COLO829 (cell line): Measurements from ENCODE around the gene IFT27.

ENCODE experiments used
- DNase-seq: peaks from one replicate; pipeline ENCODE4 v3.0.0; 2012; ENCODE audit warnings: low spot score

The IFT27 gene

DNA sequence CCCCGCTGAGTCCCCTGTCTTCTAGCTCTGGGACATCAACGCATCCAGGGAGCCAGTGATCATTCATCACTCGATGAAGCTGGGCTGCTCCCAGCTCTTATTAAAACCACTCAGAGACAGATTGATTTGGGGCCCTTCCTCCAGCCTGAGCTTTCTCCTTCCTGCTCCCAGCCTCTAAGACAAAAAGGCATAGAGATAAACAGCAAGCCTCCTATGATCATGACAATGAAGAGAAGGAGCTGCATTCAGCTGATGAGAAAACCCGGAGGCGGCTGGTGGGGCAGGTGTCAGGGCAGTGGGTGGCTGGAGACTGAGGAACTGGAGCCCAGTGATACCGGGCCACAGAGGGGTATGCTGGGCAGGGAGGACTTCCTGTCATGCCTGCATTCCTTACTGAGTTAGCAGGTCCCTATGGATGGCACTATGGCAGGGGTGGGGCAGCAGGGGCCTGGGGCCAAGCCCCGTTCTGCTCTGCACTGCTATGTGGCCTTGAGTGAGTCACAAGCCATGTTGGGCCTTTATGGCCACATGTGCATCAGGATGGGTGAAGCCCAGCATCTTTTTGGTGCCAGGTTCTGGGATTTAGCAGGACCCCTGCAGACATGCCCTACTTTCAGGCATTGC lies 20.7 kb upstream of the IFT27 start:
- DNase-seq: no peak

DNA sequence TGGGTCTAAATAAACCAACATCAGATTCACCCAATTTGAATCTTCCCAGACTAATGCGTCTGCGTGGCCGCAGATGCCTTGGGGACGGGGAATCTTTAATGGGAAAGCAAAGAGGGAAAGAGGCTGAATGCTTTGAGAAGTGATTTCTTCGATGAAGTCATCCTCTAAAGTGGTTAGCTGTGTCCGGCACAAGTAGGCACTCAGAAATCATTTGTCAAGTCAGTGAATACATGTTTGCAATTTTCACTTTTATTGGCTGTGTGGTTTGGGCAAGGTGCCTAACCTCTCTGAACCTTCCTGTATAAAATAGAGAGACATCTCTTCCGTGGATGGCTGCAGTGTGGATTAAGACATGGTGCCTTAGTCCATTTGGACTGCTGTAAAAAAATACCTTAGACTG lies 19.7 kb upstream of the IFT27 start:
- DNase-seq: no peak

DNA sequence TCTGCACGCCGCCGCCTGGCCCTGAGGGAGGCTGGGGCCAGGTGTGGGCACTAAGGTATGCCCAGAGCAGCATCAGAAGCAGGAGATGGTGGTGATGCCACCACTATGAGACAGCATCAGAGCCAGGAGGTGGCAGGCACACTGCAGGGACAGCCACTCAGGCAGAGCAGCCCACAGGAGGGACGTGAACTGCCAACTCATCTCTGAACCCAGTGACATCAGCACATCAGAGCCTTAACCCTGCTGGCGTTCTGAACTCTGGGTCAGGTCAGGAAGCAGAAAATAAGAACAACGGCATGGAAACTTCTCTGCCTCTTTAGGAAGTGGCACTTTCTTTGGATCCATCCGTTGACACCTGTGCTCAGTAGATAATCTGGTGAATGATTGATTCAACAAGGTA lies 14.7 kb upstream of the IFT27 start:
- DNase-seq: no peak

DNA sequence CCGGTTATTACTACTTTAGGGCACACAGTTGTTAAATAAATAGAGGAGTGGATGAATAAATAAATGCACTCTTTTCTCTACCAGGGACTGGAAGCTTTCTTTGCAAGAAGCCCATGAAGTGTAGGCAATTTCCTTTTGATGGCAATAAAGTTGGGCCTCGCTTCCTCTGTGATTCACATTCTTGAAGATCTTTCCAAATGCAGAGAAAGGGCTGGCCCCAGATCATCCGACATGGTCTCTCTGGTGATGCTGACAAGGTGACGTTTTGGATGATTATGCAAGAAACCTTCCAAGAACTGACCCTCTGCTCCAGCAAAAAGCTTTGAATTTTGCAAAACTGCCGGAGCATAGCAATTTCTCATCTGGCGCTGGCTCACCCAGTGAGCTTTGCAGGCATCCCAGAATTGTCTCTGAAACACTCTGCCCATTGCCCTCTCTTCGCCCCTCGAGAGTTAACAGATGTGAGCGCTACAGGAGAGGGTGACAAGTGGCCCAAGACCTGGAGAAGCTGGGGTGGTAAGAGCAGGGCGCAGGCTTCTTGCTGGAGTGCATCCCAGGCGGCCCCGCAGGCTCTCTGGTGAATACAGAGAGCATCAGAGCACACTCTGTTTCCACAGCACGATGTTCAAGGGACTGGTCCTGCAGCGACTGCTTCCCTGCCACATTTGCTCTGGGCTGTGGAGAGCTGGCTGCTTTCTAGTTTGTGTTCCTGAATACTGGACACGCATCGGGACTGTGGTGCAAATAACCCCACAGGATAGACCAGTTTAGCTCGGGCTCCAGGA lies 11.5 kb upstream of the IFT27 start:
- DNase-seq: no peak

GRCh38 chr22:36783743-36784142 lies 7.8 kb upstream of the IFT27 start:
- no peak for DNase-seq

- peak; percentile 87 for DNase-seq
Observed at GRCh38 chr22:36781656-36782627, 6.0 kb upstream of the IFT27 start.

DNA sequence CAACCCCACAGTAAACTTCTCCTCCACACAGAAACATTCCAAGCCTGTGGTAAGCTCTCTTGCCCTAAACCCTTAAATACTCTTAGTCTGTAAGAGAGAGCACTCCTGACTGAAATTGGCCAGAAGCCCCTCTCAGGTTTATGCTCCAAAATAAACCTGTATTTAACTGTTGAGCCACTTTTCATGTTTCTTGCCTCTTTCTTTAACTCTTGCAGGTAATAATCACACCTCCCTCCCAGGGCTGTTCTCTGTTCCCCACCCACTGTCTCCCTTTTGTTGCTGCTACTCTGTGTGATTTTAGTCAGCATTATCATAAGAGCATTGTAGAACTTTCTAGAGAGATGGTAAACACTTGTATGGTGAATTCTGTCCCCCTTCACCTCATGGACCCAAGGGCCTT lies 2.1 kb upstream of the IFT27 start:
- no peak for DNase-seq

DNA sequence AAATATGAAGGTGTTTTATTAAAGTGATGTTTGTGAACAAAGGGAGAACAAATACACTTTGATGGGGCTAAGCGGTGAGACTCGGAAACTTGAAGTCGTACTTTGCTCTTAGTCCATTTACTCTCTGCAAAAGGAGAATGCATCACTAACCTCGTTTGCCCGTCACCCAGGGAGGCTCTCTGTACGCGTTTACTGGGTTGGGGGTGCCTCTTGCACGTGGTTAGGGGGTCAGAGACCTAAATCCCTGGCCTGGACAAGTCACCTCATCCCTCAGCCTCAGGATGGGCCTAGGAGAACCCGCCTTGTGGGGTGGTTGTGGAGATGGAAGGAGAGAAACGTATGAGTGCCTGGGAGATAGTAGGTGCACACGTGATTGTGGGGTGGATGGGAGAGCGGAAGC lies 803 bp upstream of the IFT27 start:
- DNase-seq: no peak

DNA sequence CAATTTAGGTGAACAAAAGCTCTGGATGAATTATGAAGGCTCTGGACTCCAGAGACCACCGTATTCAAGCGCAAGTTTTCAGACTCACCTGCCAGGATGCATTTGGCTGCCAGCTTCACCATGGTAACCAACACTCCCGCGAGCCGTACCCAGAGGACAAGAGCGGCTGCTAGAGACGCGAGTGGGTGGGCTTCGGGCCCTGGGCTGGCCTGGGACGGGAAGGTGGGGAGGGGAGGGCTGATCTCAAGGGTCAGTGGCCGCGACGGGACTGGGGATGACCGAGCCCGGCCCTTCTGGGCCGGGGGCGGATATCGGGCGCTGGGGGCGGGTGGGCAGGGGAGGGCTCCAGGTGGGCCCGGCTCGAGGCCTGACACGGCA lies 344 bp downstream of the IFT27 start:
- no peak for DNase-seq

DNA sequence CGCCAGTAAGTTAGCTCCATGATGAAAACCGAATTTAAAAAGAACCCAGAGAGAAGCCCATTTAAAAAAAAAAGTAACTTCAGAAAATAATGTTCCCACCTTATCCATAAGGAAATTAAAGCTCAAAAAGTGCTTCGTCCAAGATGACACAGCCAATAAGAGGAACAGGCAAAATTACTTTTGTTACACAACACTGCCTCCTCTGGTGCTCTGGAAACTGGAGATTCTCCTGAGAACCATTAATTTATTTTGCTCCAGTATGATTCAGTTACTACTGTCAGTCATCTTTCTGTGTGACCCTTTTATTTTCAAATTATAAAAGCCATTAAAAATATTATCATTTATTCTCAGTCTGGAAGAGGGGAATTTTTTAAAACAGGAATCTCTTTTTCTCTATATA lies 2.0 kb downstream of the IFT27 start:
- DNase-seq: peak; percentile 50

GRCh38 chr22:36772451-36772850 lies 3.5 kb downstream of the IFT27 start:
- DNase-seq: no peak

- DNase-seq: no peak
Observed at GRCh38 chr22:36771356-36772063, 4.4 kb downstream of the IFT27 start.

DNA sequence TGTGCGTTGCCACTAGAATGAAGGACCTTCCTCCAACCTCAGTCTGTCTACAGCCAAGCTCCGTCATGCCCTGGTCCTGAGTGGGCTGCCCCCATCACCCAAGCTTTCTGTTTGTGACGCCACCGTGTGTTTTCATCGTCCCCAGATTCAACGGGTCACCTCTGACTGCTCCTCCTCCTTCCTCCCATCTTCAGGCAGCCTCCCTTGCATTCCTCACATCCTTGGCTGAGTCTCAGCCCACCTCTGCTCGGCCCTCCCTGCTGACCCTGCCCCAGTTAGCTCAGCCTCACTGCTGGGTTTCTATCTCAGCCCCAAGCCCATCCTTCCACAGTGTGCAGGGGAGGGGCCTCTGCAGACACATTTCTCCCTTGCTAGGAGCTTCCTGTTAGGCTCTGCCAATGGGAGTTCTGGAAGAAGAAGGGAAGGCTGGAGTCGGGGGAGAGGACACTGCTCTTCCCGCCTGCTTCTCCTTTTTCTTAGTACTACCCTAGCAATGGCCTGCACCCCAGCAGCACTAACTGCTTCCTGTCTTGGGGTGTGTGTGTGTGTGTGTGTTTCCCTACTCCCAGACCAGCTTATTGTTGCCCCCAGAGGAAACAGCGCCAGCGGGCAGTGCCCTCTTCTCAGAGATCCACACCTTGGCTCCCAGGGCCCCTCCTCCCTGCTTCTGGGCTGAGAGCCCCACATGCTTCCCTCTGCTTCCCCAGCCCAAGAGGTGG lies 5.2 kb downstream of the IFT27 start:
- no peak for DNase-seq

- no peak for DNase-seq
Observed at GRCh38 chr22:36769541-36770512, 6.1 kb downstream of the IFT27 start.

GRCh38 chr22:36768616-36769015 lies 7.3 kb downstream of the IFT27 start:
- DNase-seq: no peak

DNA sequence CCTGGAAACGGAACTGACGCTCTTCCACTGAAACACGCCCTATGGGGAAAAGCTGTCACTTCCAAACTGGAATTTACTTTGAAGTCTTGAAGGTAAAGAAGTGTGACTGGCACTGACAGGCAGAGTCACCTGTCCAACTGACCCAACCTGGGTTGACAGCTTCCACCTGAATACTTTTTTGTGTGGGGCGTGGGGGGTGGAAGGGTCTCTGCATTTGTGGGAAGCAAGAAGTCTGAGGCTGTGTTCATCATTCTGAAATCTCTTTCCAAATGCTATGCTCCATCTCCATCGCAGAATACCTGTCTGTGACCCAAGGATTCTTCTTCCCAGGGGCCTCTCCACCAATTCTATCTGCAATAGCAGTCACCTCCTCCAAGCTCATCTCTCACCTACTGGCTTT lies 7.8 kb downstream of the IFT27 start:
- no peak for DNase-seq

DNA sequence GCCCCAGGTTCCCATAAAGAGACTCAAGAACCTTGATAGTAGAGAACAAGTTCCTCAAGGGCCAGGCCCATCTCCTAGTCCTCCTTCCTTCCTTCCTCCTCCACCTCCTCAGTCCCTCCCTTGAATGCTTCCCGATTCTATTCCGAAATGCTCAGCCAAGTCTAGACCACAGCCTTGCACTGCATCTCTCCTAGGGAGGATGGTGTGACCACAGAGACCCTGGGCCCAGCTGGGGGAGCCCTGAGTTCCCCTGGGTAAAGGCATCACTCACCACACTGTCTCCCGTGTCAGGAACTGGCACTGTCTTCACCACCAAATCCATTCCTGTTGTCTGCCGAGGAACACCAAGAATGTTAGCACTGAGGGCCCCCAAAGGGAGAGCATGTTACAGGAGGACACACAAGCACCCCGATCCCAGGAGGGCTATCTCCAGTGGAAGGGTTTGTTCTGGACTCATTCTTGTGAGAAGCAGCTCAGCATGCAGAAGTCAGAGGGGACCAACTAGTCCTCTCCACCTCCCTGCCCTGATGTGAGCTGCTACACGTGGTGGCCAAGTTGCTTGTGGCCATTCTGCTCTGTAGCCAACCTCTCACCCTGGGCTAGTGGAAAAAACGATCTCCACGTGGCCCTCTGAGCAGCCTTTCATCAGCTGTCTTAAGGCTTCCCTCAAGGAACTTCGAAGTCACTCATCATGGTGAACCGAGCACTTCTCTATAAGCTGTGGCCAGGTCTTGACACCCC lies 8.7 kb downstream of the IFT27 start:
- DNase-seq: no peak

- DNase-seq: no peak
Observed at GRCh38 chr22:36765943-36766450, 9.9 kb downstream of the IFT27 start.
